GM18526 (cell line): Measurements from ENCODE around the gene MPDZ.

Experiments
- POLR2A ChIP-seq: IDR thresholded peaks from 3 replicates; pipeline ENCODE4 v1.6.1; 2011; ENCODE audit not compliant: insufficient read length; ENCODE audit errors: extremely low read depth

The MPDZ gene

GRCh38 chr9:13228431-13228830, 51.1 kb downstream of the MPDZ start:
- TF ChIP-seq POLR2A = no peak

- TF ChIP-seq POLR2A = no peak
These were observed 55.1 kb downstream of the MPDZ start for GRCh38 chr9:13224366-13224765.

DNA sequence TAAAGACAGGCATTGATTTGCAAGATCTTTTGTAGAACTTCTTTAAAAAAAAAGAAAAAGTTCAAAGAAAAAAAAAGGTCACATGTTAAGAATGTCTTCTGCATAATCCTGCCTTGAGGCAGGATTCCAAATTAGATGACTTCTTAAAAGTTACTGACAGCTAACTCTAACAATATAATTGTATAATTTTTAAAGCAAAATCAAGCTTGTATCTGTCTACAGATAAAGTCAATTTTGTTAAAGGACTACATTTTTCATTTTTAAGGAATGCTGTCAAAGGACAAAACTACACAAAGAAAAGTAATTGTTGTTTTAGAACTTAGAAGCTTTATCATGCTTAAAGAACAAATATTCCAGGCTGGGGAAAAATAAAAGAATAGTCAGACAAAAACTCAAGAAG, 57.8 kb downstream of the MPDZ start:
- TF ChIP-seq POLR2A = no peak

GRCh38 chr9:13220837-13221236, 58.7 kb downstream of the MPDZ start:
- TF ChIP-seq POLR2A = no peak

DNA sequence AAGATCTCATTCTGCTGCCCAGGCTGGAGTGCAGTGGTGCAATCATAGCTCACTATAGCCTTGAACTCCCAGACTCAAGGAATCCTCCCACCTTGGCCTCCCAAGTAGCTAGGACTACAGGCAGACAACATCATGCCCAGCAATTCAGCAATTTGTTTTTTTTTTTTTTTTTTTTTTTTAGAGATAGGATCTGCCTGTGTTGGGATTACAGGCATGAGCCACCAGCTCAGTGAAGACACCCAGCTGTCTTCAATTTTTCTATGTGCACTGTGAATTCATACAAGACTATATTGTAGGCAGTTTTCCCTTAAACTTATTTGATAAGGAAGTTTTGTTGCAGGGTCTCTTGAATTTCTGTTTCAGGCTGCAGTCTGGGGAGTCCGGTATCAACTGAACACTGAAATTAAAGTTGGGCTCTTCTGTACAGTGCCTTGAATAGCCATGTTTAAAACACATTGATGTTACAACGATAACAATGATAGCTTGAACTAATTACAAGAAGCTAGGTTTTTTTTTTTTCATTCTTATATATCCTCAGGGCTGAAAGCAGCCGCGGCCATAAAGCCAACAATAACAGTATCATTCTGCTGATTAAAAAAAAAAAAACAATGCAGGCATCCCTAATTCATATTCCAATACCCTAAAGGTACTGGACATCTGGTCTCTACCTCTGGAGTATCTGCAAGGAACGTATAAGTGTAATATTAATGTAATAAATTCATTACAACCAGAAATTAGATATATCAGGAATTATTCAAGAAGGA, 63.5 kb downstream of the MPDZ start:
- TF ChIP-seq POLR2A = no peak

DNA sequence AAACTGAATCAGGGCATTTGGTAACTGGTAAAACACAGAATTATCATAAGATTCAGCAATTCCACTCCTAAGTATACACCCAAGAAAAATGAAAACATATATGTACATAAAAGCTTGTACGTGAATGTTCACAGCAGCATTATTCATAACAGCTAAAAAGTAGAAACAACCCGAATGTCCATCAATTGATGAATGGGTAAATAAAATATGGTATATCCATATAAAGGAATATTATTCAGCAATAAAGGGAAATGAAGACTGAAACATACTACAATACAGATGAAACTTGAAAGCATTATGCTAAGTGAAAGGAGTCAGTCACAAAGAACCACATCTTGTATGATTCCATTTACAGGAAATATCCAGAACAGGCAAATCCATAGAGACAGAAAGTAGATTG, 65.5 kb downstream of the MPDZ start:
- TF ChIP-seq POLR2A = no peak

GRCh38 chr9:13213337-13213736, 66.2 kb downstream of the MPDZ start:
- no peak for TF ChIP-seq POLR2A

DNA sequence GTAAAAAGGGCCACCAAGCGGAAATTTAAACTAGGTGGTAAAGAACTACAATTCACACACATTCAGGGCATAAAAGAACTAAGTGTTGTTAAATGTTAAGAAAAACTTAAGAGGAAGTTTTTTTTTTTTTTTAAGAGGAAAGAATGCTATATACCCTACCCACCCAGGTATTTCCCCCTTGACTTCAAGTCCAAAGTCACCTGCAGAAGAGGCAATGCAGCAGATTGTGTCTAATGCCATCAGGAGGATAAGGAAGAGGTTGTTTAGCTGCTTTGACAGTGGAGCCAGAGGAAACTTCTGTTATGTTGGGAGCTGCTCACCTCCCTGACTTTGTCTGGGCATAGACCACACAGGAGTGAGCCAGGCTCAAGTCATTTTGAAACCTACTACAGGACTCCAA, 69.2 kb downstream of the MPDZ start:
- no peak for TF ChIP-seq POLR2A

- TF ChIP-seq POLR2A = no peak
These were observed 70.0 kb downstream of the MPDZ start for GRCh38 chr9:13209498-13209897.

DNA sequence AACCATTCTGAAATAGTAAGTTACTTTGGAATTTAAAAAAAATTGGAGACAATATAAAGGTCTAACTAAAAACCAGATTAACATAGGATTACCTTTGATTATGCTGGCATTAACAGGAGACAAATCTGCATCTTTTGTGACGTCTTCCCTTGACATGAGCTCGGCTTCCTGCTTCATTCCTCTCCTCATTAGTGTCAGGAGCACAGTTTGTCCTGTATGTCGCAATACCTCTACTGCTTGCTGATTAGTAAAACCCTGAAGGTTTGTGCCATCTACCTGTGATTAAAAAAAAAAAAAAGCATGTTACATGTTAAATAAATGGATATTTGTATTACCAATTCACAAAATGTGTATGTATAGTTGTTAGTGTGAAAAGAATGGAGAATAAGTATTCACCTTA, 73.7 kb downstream of the MPDZ start:
- TF ChIP-seq POLR2A = no peak

GRCh38 chr9:13190040-13190439, 89.5 kb downstream of the MPDZ start:
- TF ChIP-seq POLR2A = no peak

DNA sequence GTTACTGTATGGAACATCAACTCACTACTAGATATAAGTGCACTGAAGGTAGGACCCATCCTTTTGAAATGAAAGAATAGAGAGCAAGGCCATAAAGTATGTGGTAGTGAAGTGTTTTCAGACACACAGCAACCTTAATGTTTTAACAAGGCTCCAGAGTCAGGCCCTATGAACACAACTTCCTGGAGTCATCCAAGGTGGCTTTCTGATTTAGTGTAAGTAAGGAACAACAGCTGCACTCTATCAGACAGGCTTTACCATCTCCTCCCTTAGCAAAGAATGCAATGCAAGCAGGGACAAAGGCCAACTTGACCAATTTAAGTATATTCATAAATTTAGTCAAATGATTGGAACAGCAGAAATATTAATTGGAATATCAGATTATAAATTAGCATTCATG, 90.1 kb downstream of the MPDZ start:
- TF ChIP-seq POLR2A = no peak

GRCh38 chr9:13186774-13187173, 92.7 kb downstream of the MPDZ start:
- TF ChIP-seq POLR2A = no peak

DNA sequence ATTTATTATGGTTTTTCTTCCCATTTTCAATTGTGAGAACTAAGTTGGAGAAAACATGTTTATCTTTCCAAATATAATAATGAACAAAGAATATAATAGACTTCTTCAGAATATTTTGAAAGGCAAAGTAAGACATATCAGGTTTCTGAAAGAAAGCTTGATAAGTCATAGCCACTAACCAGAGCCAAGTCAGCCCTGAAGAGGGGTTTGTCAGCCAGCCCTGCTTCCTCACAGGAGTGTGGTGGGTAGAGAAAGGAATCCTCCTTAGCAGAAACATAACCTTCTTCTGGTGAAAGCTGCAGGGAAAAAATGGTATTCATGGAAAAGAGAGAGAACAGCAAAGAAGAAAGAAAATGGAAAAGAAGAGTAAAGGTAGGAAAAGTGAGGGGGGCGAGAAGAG, 93.4 kb downstream of the MPDZ start:
- TF ChIP-seq POLR2A = no peak

GRCh38 chr9:13181652-13182051, 97.8 kb downstream of the MPDZ start:
- no peak for TF ChIP-seq POLR2A

DNA sequence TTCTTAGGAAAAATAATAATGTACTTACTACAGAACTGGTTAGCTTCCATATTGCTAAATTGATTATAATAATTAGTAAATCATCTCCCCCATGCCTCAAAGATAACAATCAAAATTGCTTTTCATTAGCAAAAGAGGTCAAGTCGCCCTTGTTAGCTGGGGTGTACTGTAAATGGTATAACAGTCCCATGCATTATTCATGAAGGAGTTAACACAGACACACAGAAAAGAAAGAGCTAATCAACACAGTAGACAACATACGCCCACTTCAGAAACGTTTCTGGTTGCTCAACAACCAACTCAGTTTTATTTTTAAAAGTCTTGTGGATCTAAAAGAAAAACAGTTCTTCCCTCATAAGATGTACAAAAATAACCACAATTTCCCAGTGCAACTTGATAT, 100.2 kb downstream of the MPDZ start:
- no peak for TF ChIP-seq POLR2A

GRCh38 chr9:13175732-13176131, 103.8 kb downstream of the MPDZ start:
- TF ChIP-seq POLR2A = no peak

GRCh38 chr9:13174906-13175639, 104.4 kb downstream of the MPDZ start:
- TF ChIP-seq POLR2A = no peak
